ENCODE results near the gene CIZ1.
"Not testable (repeated sequence)": the region's sequence is repeated elsewhere in the genome, so short reads cannot be mapped to it uniquely, and the experiment has no call there.

Gene CIZ1

GRCh38 chr9:128145951-128146351 is 45.4 kb downstream of the CIZ1 start:
- no peak for DNase-seq (ENCODE audit: low spot score)

- DNase-seq (ENCODE audit: low spot score), result no peak
These were observed 45.8 kb downstream of the CIZ1 start for GRCh38 chr9:128145536-128145935.

GRCh38 chr9:128144239-128145181 is 46.9 kb downstream of the CIZ1 start:
- DNase-seq (ENCODE audit: low spot score), result no peak

GRCh38 chr9:128143525-128144238 is 47.7 kb downstream of the CIZ1 start:
- no peak for DNase-seq (ENCODE audit: low spot score)

GRCh38 chr9:128142596-128142995 is 48.8 kb downstream of the CIZ1 start:
- no peak for DNase-seq (ENCODE audit: low spot score)

- DNase-seq (ENCODE audit: low spot score), result no peak
These were observed 49.3 kb downstream of the CIZ1 start for GRCh38 chr9:128142061-128142460.

- DNase-seq (ENCODE audit: low spot score), result no peak
These were observed 49.8 kb downstream of the CIZ1 start for GRCh38 chr9:128141604-128142003.

GRCh38 chr9:128139621-128140020 is 51.8 kb downstream of the CIZ1 start:
- DNase-seq (ENCODE audit: low spot score), result no peak

- no peak for DNase-seq (ENCODE audit: low spot score)
These were observed 53.4 kb downstream of the CIZ1 start for GRCh38 chr9:128138001-128138400.

GRCh38 chr9:128136816-128137793 is 54.3 kb downstream of the CIZ1 start:
- no peak for DNase-seq (ENCODE audit: low spot score)

- DNase-seq (ENCODE audit: low spot score), result not testable (repeated sequence)
These were observed 55.8 kb downstream of the CIZ1 start for GRCh38 chr9:128135561-128135960.

GRCh38 chr9:128132139-128132538 is 59.2 kb downstream of the CIZ1 start:
- not testable (repeated sequence) for DNase-seq (ENCODE audit: low spot score)

- not testable (repeated sequence) for DNase-seq (ENCODE audit: low spot score)
These were observed 60.0 kb downstream of the CIZ1 start for GRCh38 chr9:128131346-128131745.

GRCh38 chr9:128130651-128131050 is 60.7 kb downstream of the CIZ1 start:
- DNase-seq (ENCODE audit: low spot score), result not testable (repeated sequence)

GRCh38 chr9:128129976-128130590 is 61.3 kb downstream of the CIZ1 start:
- DNase-seq (ENCODE audit: low spot score), result not testable (repeated sequence)

- DNase-seq (ENCODE audit: low spot score), result no peak
These were observed 62.4 kb downstream of the CIZ1 start for GRCh38 chr9:128128836-128129590.

- DNase-seq (ENCODE audit: low spot score), result peak; percentile 71
These were observed 63.2 kb downstream of the CIZ1 start for GRCh38 chr9:128127990-128128835.

- peak; percentile 64 for DNase-seq (ENCODE audit: low spot score)
These were observed 63.8 kb downstream of the CIZ1 start, which contains the start of gene PTGES2 for GRCh38 chr9:128127568-128127989. Gene PTGES2 (minus strand): TSS chr9:128127729. CDS start chr9:128127717, 12 bp downstream.

- DNase-seq (ENCODE audit: low spot score), result no peak
These were observed 65.6 kb downstream of the CIZ1 start for GRCh38 chr9:128125580-128126354.
